GM21367 (cell line): ENCODE measurements around the gene SLC23A3.
"Not testable (repeated sequence)": the region's sequence is repeated elsewhere in the genome, so short reads cannot be mapped to it uniquely, and the experiment has no call there.

Experiments used
- ATAC-seq: cut with Tn5 transposase; IDR thresholded peaks from one replicate; pipeline ENCODE4 v1.9.1; 2021; ENCODE audit not compliant: unreplicated experiment

SLC23A3 gene

DNA sequence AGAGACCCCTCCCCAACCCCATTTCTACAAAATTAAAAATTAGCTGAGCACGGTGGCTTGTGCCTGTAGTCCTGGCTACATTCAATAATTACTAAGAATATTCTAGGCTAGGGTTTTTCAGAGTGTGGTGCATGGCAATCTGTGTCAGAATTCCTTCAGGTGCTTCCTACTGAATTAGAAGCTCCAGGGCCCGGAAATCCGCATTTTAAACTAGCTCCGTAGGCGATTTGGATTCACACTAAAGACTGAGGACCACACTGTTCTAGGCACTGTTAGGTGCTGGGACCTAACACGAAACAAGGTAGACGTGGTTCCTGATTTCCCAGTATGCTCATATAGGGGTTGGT lies 36.1 kb upstream of the SLC23A3 start:
- ATAC-seq = no peak

DNA sequence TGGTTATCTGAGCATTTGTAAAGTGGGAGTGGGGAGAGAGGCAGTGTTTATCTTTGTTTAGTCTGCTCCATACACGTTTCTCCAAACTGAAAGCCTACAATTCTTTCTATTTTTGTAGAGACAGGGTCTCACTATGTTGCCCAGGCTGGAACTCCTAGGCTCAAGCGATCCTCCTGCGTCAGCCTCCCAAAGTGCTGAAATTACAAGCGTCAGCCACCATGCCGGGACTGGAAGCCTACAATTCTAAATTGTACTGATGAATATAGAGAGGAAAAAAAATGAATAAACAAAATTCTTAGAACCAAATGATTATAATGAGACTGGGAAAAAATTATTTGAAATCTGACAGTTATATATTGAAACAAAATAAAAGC lies 35.3 kb upstream of the SLC23A3 start:
- ATAC-seq = no peak

DNA sequence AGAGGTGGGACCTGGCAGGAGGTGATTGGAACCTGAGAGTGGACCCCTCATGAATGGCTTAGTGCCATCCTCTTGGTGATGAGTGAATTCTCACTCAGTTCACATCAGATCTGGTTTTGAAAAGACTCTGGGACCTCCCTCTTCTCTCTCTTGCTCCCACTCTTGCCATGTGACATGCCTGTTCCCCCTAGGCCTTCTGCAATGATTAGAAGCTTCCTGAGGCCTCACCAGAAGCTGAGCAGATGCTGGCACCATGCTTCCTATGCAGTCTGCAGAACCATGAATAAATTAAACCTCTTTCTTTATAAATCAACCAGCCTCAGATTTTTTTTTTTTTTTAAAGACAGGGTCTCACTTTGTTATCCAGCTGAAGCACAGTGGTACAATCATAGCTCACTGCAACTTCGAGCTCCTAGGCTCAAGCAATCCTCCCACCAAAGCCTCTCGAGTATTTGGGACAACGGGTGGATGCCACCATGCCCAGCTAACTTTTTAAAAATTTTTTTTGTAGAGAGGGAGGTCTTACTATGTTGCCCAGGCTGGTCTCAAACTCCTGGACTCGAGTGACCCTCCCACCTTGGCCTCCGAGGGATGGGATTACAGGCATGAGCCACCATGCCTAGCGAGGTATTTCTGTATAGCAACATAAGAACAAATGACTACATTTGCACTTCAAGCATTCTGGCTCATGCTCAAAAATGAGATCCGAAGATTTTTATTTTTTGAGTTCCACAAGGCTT lies 34.8 kb upstream of the SLC23A3 start:
- ATAC-seq = no peak

DNA sequence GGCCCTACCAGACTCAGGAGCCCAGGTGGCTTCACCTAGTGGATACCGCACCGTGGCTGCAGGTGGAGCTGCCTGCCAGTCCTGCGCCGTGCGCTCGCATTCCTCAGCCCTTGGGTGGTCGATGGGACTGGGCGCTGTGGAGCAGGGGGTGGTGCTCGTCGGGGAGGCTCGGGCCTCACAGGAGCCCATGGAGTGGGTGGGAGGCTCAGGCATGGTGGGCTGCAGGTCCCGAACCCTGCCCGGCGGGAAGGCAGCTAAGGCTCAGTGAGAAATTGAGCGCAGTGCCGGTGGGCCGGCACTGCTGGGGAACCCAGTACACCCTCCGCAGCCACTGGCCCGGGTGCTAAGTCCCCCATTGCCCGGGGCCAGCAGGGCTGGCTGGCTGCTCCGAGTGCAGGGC lies 31.5 kb upstream of the SLC23A3 start:
- ATAC-seq = not testable (repeated sequence)

DNA sequence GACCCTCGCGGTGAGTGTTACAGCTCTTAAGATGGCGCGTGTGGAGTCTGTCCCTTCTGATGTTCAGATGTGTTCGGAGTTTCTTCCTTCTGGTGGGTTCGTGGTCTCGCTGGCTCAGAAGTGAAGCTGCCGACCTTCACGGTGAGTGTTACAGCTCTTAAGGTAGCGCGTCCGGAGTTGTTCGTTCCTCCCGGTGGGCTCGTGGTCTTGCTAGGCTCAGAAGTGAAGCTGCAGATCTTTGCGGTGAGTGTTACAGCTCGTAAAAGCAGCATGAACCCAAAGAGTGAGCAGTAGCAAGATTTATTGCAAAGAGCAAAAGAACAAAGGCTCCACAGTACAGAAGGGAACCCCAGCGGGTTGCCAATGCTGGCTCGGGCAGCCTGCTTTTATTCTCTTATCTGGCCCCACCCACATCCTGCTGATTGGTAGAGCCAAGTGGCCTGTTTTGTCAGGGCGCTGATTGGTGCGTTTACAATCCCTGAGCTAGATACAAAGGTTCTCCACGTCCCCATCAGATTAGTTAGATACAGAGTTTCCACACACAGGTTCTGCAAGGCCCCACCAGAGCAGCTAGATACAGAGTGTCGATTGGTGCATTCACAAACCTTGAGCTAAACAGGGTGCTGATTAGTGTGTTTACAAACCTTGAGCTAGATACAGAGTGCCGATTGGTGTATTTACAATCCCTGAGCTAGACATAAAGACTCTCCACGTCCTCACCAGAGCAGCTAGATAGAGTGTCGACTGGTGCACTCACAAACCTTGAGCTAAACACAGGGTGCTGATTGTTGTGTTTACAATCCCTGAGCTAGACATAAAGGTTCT lies 30.9 kb upstream of the SLC23A3 start:
- ATAC-seq = not testable (repeated sequence)

DNA sequence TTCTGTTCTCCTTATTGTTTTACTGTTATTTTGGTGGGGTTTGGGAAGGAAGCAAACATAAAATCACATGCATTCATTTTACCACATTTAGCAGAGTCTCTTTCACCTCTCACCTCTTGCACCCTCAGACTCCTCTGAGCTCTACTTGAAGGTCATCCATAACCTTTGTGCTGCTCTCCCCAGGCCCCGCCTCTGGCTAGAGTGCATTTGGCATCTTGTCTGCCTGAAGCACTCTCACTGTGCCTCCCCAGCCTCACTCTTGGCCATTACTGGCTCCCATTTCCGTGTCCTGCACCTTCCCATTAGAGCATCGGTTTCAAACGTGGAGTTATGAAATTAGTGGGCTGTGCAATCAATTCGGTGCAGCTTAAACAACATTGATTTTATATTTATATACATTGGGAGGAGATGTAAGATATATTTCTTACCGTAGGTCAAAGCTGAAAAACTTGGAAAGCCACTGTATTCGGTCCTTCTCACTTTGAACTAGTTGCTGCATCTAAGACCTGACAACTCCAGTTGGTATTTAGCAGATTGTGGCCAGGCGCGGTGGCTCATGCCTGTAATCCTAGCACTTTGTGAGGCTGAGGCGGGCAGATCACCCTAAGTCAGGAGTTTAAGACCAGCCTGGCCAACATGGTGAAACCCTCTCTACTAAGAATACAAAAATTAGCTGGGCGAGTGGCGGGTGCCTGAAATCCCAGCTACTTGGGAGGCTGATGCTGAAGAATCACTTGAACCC lies 29.8 kb upstream of the SLC23A3 start:
- no peak for ATAC-seq

DNA sequence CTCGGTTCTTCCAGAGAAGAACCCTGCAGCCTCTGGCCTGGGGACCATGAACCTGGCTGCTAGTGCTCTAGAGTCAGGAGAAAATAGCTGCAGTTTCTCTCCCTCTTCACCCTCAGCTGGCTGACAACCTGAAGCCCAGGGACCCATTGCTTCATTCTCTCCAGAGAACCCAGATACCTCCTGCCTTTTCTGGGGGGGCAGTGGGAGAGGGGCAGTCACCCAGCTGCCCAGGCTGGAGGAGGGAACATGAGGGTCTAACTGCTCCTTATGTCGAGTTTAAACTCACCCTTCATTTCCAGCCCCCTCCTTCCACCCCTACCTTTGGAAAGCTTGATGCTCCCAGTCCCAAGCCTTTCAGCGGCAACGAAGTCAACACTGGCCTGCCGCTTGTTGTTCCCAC lies 29.1 kb upstream of the SLC23A3 start:
- ATAC-seq = no peak

DNA sequence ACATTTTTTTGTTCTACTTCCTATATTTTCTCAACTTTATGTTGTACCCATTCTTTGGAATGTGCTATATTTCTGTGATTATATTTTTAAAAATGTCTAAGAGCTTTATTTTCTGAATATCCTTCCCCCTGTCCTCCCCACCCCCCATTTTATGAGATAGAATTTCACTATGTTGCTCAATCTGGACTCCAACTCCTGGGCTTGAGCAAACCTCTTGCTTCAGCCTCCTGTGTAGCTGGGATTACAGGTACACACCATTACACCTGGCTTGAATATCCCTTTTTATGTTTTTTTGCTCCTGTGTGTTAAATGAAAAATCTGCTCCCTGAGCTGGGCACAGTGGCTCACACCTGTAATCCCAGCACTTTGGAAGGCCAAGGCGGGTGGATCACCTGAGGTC lies 27.6 kb upstream of the SLC23A3 start:
- ATAC-seq = no peak

DNA sequence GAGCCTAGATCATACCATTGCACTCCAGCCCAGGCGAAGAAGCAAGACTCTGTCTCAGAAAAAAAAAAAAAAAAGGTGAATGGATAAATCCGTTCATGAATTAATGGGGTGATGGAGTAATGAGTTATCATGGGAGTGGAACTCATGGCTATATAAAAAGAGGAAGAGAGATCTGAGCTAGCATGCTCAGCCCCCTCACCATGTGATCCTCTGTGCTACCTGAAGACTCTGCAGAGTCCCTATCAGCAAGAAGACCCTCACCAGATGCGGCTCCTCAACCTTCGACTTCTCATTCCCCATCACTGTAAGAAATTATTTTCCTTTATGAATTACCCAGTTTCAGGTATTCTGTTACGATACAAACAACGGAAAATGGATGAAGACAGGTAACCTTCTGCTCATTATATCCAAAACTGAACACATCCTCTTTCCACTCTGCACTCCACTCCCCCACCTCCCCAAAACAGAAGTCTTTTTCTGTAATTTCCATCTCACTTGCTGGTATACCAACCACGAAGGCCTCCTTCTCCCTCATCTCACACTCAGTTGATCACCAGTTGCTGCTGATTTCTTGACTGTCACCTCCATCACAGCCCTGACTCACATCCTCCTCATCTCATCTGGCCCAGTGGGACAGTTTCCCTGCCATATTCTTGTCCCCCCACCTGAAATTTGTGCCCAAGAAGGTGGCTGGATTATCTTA lies 17.1 kb upstream of the SLC23A3 start:
- ATAC-seq = no peak

DNA sequence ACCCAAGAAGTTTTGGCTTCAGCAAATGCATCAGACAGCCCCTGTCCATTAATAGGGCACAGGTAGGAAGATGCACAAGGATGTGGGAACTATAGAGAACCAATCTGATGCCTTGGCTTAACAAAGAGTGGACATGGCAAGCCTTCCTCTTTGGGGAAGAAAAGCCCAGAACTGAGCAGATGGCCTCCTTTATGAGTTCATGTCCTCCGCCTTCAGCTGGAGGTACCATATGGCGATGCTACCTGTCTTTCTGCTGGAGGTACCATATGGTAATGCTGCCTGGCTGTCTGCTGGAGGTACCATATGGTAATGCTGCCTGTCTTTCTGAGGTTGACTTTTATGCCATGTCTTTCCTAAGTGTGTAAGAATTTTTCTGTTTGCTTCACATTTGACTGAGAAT lies 14.3 kb upstream of the SLC23A3 start:
- ATAC-seq = no peak

DNA sequence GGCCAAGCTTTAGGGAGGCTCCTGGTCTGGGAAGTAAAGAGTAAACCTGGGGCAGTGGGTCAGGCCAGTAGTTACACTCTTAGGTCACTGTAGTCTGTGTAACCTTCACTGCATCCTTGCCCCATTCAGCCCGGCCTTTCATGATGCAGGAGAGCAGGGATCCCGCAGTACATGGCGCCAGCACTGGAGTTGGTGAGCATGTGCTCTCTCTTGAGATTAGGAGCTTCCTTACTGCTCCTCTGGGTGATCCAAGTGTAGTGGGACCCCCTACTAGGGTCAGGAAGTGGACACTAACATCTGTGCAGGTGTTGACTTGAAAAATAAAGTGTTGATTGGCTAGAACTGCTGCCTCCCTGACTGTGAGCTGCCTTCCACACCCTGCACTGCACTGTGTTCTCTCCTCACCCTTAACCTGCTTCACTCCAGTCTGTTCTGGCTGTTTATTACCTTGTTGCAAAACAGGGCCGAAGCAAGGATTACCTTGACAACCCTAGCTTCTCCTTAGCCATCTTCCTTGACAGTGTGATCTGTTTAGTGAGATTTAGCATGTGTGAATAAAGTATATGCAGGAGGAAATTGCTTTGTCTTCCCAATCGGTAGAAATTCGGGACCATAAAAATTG lies 13.4 kb upstream of the SLC23A3 start:
- ATAC-seq = no peak

DNA sequence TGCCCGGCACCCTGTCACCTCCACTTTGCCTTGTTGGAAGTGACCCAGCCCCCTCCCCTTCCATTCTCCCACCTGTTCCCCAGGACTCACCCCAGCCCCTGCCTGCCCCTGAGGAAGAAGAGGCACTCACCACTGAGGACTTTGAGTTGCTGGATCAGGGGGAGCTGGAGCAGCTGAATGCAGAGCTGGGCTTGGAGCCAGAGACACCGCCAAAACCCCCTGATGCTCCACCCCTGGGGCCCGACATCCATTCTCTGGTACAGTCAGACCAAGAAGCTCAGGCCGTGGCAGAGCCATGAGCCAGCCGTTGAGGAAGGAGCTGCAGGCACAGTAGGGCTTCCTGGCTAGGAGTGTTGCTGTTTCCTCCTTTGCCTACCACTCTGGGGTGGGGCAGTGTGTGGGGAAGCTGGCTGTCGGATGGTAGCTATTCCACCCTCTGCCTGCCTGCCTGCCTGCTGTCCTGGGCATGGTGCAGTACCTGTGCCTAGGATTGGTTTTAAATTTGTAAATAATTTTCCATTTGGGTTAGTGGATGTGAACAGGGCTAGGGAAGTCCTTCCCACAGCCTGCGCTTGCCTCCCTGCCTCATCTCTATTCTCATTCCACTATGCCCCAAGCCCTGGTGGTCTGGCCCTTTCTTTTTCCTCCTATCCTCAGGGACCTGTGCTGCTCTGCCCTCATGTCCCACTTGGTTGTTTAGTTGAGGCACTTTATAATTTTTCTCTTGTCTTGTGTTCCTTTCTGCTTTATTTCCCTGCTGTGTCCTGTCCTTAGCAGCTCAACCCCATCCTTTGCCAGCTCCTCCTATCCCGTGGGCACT lies 12.7 kb upstream of the SLC23A3 start:
- no peak for ATAC-seq

DNA sequence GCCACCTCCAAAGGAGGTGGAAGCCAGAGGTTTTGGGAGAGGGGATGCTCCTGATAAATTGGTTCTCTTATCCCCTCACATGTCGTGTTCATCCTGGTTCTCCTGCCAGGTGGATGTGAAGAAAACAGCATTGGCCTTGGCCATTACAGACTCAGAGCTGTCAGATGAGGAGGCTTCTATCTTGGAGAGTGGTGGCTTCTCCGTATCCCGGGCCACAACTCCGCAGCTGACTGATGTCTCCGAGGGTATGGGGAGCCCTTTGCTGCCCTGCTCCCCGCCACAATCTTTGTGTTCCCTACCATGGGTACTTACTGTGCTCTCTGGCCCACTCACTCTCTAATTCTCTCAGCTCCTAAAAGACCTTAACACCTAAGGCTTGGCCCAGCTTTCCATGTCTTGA lies 11.7 kb upstream of the SLC23A3 start:
- ATAC-seq = no peak

DNA sequence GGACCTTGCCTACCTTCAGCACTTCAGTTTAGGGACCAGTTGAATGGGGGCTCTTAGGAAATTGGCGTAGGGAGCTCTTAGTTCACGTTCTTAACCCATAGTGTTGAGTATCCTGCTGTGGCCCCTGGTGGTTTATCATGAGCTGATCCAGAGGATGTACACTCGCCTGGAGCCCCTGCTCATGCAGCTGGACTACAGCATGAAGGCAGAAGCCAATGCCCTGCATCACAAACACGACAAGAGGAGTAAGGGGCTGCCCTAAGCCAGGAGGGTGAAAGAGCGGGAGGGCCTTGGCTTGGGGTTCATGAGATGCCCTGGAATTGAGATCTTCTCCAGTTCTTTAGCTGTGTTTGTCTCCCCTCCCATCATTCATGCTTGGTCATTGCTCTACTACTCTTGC lies 11.1 kb upstream of the SLC23A3 start:
- no peak for ATAC-seq

DNA sequence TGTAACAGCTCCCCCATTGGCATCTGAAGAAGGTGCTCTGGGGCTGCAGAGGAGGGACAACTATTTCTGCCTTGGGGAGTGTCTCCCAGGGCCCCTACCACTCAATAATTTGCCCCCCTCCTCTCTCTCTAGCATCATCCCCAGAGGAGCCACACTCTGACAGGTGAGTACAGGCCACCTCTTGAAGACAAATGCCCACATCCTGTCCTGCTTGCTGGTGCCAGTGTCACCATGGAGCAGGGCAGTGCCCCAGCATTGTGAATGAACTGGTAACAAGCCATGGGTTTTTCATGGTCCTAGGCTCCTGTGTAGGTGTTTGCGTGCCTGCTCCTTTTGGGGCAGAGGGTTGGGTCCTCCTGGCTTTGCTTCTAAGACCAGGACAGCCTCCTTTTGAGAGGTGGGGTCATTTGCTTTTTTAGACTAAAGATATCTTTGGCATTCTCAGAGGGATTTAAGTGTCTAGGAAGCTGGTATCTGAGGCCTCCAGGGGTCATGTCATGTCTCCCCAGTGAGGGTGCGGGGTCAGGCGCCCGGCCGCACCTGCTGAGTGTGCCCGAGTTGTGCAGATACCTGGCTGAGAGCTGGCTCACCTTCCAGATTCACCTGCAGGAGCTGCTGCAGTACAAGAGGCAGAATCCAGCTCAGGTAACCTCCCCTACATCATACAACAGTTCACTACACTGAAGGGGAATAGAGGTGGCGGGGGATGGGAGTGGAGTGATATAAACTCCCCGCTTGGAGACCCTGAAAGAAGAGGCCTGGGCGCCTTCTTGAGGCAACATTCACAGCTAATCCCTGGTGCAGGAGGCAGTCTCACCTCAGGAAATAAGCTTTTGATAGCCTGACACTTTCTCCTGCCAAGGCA lies 10.0 kb upstream of the SLC23A3 start:
- no peak for ATAC-seq

DNA sequence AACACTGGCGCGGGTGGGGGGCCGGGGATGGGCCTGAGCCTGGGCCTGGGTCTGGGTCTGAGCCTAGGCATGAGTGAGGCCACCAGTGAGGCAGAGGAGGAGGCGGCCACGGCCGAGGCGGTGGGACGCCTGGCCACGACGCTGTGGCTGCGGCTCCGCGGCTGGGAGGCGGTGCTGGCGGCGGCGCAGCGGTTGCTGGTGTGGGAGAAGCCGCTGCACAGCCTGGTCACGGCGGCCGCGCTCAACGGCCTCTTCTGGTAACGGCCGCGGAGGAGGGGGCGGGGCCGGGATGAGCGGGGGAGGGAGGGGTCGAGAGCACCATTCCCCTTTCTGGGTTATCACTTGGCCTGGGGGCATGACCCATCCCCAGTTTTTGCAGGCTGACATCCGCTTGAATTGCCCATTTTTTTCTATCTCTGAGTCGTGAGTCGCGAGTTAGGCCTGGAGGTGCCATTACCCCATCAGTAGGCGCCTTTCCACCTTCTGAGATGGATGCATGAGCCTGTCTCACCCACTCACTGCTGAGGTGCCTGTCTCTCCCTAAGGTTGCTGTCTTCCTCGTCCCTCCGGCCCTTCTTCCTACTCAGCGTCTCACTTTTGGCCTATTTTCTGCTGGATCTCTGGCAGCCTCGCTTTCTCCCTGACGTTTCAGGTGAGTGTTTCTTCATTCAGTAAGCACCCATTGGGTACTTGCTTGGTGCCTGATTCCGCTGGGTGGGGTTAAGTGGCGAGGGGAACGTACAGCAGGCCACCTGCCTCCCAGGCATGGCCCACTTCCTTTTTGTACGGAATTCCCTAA lies 8.7 kb upstream of the SLC23A3 start:
- peak; percentile 12 for ATAC-seq

DNA sequence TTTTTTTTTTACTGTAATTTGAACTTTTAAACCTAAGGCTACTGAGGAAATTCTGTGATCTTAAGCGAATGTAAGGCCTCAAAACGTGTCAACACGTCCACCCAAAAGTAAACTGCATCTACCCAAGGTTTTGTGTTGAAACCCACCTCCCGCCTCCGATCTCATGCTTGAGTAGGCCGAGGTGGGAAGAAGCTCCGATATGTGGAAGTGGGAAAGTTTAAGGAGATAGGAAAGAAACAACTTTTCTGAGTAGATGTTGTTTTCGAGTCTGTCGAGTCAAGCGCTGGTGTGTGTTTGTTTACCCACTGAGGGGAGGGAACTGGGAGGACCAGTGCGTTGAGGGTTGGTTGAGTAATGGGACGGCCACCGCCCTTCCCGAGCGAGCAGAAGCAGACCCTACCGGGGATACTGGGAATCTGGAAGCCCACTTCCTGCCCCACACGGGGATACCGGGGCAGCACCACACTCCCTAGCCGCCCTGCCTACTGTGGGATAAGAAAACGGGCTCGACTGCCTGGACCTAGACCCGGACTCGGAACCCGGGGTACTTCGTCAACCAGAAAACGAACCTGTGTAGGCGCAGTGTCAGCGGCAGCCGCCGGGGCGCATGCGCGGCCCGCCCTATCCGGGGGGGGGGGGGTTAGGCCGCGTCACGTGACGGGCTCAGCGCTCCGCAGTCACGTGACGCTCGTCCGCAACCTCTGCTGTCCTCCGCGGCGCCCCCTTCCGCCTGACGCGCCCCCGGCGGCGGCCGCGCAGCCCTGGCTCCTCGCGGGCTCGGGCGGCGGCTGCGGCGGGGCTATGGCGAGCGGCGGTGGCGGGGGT lies 7.9 kb upstream of the SLC23A3 start, which contains the start of gene RETREG2:
Gene RETREG2, plus strand, starts transcription at position 724 of the 825 bp plus-strand sequence. Its CDS starts 78 bp downstream, at position 802.
- ATAC-seq = peak; percentile 34
